EH (cell line): ENCODE data around the gene LOXHD1.

Experiments
- DNase-seq: peaks from one replicate; pipeline ENCODE4 v3.0.0-alpha.2; 2015; ENCODE audit warnings: low read depth

The LOXHD1 gene

DNA sequence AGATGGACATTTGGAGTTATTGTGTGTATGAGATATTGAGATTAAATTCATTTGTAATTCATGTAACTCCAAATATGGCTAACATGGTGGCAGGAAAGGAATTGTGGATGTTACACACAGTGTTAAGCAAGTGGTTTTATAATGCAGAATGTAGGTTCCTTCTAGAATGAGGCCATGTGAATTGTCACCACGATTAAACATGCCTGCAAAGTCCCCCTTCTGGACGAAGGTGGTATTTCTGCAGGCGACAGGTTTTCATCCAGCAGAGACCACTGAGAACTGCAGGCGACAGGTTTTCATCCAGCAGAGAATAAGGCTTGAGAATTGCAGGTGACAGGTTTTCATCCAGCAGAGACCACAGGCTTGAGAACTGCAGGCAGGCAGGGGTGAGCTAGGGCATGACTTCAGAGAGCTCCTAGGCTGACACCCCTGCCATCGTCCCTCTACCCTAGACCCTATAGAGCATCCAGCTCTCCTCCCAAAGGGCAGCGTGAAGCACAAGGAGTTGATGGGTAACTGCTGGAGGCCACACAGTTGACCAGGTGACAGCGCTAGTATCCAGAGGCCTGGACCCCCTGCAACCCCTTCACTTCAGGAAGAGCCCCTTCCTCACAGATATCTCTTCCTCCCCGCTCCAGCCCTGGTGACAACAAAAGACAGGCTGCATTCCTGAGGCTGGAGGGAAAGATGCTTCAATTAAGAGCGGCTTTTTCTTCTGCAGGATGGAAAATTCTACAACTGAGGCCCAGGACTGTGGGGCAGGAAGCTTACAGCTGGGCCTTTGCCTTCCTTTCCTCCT is 175.8 kb downstream of the LOXHD1 start:
- DNase-seq = peak; percentile 58

- no peak for DNase-seq
Observed at GRCh38 chr18:46480226-46480625, 176.8 kb downstream of the LOXHD1 start.

DNA sequence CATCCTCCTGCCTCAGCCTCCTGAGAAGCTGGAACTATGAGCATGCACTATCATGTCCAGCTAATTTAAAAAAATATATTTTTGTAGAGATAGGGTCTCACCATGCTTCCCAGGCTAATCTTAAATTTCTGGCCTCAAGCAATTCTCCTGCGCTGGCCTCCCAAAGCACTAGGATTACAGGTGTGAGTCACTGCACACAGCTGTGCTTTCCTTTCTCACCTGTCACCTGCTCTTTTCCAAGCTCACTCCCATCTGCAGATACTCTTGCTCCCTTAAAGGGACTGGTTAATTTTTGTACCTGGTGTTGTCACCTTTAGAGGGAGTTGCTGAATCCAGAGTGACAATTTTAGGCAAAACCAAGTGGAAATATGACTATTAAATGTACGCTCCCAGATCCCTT is 178.2 kb downstream of the LOXHD1 start:
- no peak for DNase-seq

- no peak for DNase-seq
Observed at GRCh38 chr18:46477425-46478011, 179.5 kb downstream of the LOXHD1 start.

GRCh38 chr18:46475390-46475752 is 181.6 kb downstream of the LOXHD1 start:
- no peak for DNase-seq

DNA sequence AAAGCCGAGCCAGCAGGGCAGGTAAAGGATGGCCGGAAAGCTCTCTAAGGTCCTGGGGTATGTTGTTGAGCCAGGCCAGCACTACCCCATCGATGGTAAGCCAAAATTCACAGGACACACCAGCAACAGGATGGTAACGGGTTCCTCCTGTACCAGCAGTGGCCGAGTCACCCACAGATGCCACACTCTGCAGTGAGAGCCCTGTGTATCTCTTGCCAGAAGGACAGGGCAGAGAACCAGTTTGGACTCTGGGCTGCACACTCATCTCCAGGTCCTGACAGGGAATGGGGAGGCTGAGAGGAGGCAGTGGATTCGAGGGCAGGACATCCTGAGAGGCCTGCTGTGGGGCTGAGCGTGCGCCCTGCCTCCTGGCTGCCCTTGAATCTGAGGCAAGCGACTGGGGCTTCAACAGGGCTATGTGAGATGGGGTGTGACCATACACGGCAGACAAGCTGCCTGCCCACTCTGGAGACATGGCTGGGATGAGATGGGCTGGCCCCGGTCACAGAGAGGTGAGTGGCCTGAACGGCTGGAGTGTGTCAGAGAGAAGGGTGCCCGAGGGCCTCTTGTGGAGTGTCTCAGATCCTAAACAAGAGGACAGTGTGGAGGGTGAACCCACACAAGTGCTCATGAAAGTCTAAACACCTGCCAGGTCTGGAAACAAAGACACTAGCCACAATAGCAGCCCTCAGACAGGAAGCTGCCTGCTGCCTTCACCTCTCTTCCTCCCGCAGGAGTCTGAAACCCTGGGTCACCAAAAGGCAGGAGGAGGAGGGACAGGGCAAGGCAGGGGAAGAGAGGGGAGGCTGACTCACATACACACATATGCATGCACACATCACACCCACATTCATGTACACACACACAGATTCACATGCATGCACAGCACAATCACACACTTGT is 182.3 kb downstream of the LOXHD1 start:
- no peak for DNase-seq

DNA sequence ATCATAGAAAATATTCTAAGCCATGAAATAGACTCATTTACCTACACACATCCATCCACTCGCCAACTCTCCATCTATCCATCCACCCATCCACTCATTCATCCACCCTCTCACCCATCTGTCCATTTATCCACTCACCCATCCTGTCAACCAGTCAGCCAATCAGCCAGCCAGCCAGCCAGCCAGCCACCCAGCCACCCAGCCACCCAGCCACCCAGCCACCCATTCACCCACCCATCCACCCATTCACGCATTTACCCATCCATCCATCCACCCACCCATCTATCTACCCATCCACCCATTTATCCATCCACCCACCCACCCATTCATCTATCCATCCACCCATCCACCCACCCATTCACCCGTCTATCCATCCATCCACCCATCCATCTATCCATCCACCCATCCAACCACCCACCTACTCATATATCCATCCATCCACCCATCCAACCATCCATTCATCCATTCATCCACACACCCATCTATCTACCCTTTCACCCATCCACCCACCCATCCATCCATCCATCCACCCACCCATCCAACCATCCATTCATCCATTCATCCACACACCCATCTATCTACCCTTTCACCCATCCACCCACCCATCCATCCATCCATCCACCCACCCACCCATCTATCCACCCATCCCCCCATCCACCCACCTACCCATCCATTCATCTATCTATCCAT is 185.1 kb downstream of the LOXHD1 start:
- DNase-seq = no peak

DNA sequence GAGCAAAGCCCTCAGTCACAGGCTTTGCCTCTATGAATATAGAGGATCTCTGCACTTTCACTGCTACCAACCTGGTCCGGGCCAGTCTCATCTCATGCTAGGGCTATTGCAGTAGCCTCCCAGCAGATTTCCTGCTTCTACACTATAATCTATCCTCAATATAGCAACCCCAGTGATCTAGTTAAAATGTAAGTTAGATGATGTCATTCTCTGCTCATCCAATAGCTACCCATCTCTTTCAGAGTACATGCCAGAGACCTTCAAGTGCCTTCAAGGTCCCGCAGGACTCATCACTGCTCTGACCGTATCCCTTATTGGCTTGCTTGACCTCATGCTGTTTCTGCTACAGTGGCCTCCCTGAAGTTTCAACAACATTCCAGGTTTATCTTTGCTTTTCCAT is 186.3 kb downstream of the LOXHD1 start:
- no peak for DNase-seq

DNA sequence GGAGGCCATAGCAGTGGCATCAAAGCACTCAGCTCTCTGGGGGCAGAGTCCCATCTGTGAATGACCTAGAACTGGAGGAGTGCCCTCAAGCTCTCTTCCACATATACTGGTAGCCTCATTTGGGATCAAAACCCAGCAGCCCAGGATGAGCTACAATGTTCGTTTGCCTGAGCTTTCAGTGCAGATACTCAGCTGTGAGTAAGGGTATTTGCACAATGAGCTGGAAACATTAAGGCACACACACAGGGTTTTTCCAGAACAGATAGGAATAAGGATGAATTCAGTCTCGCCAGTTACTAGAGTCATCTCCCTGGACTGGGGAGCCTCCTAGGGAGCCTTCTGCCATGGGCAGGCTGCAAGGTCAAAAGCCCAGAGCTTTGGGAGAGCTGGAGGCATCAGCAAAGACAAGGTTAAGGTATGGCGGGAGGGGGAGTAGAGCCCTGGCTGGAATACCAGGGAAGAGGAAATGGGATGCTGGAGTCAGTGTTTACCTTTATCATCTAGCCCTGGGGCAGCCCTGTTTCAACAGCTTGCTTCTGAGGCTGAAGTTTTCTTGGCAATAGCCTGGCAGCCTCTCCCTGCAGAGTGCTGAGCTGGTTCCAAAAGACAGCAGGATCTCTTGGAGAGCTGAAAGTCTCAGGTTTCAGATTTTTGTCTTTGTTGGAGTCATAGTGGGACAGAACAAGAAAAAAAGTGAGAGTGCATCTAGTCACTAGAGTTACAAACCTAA is 187.7 kb downstream of the LOXHD1 start:
- no peak for DNase-seq

DNA sequence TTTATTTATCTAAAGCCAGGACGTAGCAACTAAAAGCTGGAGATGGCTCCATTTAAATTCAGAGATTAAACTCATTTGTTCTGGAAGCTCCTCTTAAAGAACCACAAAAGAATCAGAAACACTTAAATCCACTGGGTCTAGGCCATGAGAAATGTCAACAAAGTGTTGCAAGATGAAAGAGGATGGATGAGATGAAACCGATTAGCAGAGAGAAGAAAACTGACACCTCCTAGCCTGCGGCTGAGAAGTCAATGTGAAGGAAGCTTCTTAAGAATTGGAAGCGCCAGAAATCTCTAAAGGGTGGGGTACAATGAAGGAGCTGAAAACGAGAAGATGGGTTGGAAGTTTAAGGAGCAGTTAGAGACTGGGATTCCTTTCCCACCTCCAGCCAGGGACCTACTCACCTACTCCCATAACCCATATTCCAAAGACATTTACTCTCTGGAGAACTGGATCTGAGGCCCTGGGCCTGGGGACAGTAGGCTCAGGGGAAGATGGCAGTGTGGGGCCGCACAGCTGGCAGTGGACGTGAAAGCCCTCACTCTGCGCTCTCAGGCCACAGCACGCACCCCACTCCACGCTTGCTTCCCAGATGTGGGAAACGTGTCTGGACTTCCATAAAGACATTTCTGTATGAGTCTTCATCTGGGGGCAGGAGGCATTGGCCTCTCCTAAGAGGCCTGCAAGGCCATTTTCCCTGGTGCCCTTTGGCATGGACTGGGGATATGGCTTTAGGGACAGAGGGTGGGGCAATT is 188.4 kb downstream of the LOXHD1 start:
- DNase-seq = no peak

DNA sequence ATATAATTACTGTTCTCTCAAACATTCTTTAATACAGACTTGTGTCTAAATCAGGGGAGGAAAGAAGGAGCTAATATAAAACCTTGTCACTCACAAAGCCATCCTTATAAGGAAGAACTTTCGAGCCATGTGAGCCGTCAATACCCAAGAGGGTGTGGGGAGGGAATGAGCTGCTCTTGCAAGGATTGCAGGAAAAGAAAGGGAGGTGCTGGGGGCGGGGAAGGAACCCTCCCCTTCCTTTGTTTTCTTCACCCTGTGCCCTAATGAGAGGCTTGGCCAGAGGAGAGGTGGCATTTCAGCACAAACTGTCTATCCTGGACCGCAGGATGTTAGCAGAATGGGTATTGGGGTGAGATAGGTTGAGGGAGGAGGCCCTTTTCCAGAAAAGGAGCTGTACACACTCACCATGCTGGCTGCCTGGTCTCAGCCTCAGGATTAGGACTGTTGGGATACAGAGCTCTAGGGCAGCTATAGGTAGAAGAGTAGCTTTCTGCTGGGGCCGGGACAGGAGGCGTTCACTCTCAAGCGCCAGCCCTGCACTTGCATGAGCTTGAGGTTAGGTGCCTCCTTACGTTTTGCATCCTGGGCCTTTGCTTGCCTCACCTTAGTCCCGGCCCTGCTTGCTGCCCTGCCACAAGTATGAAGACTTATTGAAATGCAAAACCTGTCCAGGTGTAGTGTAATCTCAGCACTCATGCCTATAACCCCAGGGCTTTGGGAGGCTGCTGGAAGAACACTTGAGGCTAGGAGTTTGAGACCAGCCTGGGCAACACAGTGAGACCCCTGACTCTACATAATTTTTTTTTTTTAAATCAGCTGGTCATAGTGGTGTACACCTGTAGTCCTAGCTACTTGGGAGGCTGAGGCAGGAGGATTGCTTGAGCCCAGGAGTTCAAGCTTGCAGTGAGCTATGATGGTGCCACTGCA is 190.5 kb downstream of the LOXHD1 start:
- DNase-seq = no peak

GRCh38 chr18:46464926-46465655 is 191.9 kb downstream of the LOXHD1 start:
- DNase-seq = no peak

- no peak for DNase-seq
Observed at GRCh38 chr18:46462523-46462922, 194.5 kb downstream of the LOXHD1 start.

- no peak for DNase-seq
Observed at GRCh38 chr18:46461993-46462392, 195.0 kb downstream of the LOXHD1 start.

GRCh38 chr18:46460754-46461153 is 196.3 kb downstream of the LOXHD1 start:
- DNase-seq = no peak

DNA sequence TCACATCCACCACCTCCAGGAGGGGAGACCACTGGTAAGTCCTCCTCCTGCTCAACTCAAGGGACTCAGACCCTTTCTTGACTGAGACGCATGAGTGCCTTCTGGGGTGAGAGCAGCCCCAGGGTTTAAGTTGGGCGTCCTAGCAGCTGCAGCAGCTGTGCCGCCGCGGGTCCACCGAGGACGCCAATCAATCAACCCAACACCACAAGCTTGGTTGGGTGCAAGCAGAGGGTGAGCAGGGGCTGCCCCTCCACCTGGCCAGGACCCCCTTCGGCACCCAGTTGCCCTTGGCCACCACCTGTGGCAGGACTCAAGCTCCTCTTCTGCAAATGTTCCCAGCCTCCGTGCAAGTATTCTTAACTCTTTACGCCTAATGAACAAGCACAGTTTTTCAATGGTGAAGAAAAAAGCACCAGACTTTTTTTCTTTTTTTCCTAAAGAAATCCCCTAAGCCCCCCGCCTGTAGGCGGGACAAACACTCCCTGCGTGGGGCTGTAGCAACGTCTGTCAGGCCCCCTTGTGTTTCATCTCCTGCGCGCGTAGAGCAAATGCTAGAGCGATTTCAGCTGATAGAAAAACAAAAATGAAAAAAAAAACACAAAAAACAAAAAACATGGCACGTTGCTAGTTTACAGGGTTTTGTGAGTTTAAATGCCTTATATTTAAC is 197.1 kb downstream of the LOXHD1 start:
- no peak for DNase-seq

- DNase-seq = no peak
Observed at GRCh38 chr18:46458472-46458871, 198.5 kb downstream of the LOXHD1 start.

DNA sequence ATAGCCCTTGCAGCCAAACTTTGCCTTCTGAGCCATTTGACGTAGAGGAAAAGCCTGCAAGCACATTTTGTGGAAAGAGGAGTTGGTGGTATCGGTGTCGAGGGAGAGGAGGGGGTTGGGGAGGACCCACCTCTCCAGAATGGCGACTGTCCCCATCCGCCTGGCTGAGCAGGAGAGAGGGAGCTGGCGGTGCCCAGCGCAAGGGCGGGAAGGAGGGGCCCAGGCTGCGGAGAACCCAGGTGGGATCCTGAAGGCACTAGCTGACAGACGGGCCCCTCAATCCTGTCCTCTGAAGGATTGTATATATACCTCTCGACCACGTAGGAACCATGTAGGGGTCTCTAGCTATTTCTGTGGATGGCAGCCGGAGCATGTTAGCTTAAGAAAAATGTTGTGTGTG is 200.3 kb downstream of the LOXHD1 start:
- DNase-seq = no peak
